ENCODE results near the gene CCDC88C. TPM values are rescaled to one million over a fixed set of nuclear protein-coding genes. Genes with fewer than 3 reads are reported as not detected.
"Not testable (repeated sequence)": the region's sequence is repeated elsewhere in the genome, so short reads cannot be mapped to it uniquely, and the experiment has no call there.

The CCDC88C gene
- total and polyA plus RNA-seq, 2 donors (not counting 3 experiments of a cell fraction or from before 2014, with no cell fraction given): 11.4 to 52.1 TPM

DNA sequence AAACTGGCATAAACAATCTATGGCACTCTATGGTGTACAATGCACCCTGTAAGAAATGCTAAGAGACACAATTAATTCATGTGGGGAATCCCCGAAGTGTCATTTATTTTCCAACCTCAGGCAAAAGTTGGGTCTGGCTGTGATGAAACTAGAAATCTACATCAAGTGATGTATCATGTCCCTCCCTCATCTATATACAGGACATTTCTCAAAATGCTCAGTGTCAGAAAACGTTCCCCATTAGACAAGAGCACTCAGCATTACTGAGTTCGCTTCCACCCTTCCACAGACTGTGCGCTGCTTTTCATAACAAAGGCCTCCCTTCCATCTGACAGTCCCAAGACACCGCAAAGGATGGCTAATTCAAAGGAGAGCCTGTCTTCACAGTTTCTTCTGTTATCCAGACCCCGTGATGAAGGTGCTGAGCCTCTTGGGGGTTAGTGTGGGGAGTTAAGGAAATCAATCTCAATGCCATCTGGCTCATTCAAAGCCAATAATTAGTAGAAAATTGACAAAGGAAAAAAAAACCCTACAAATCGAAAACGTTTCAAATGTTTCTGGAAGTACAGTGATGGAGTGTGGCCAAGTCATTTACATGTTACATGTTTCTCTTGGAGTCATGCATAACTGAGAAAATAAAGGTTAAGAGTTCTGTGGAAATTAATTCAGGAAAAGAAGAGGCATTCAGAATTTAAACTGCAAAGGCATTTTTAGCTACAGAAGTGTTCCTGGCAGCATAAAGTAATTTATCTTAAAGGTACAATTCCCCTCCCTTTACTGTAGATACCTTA is 7.5 kb downstream of the CCDC88C start:
- peak; percentile 47 for FAIRE-seq

GRCh38 chr14:91409240-91409639 is 8.4 kb downstream of the CCDC88C start:
- FAIRE-seq; H3K4me2 ChIP-seq (ENCODE audit: insufficient read depth, low read length); H3K79me2 ChIP-seq (ENCODE audit: control insufficient read depth, insufficient read depth, low read length); H2AFZ ChIP-seq (ENCODE audit: low read depth, low read length); H3K4me1 ChIP-seq (ENCODE audit: control insufficient read depth, extremely low read depth, insufficient read depth, low read length); H3K9ac ChIP-seq (replicated peaks; ENCODE audit: extremely low read depth, insufficient read depth, low read length); POLR2A ChIA-PET; H4K20me1 ChIP-seq (replicated peaks; ENCODE audit: control insufficient read depth, extremely low read depth, insufficient read depth, low read length); H3K9me3 ChIP-seq (replicated peaks; ENCODE audit: control insufficient read depth, insufficient read depth, low read length); BruUV-seq (replicated peaks); DNase-seq (ENCODE audit: low read depth, low spot score); H3K4me3 ChIP-seq (replicated peaks in 1 of 3; ENCODE audit: insufficient read depth in 1 of 3, low read depth in 1 of 3, low read length in 3 of 3); H3K27me3 ChIP-seq (ENCODE audit: control insufficient read depth in 2 of 2, insufficient read depth in 2 of 2, low read length in 2 of 2); dilution Hi-C loops (cut with MboI; ENCODE audit: extremely low pct_ligation_motif_present, low sequenced_read_pairs); H3K27ac ChIP-seq (ENCODE audit: insufficient read depth, low read depth, low read length); H3K9me1 ChIP-seq (replicated peaks; ENCODE audit: control insufficient read depth, extremely low read depth, insufficient read depth, low read length); intact Hi-C loops (cut with micrococcal nuclease): not testable (repeated sequence)
- peaks cover 0 to 11% of the 10 kb centered on the region in 2 experiments for H3K36me3 ChIP-seq (ENCODE audit: control insufficient read depth in 2 of 2, extremely low read depth in 1 of 2, insufficient read depth in 2 of 2, low read length in 2 of 2)
- CTCF ChIA-PET: interaction anchor here (0.6 to 1.0 kb wide), 3 partner anchors 11 to 1222 kb away, joined by 3 to 6 read pairs (median 4); no protein-coding TSS in a partner anchor

More for the DNA sequence above, 7.5 kb downstream of the CCDC88C start:
- Histone ChIP-seq H3K4me1 (ENCODE audit: control insufficient read depth, extremely low read depth, insufficient read depth, low read length) (peaks cover 7% of the 10 kb centered on the region), H2AFZ (ENCODE audit: low read depth, low read length) (no peak overlapping the region), H4K20me1 (replicated peaks; ENCODE audit: control insufficient read depth, extremely low read depth, insufficient read depth, low read length) (no peaks in the 10 kb centered on the region), H3K9me3 (replicated peaks; ENCODE audit: control insufficient read depth, insufficient read depth, low read length) (no peaks in the 10 kb centered on the region), H3K27me3 (ENCODE audit: control insufficient read depth in 2 of 2, insufficient read depth in 2 of 2, low read length in 2 of 2) (no peaks in the 10 kb centered on the region), H3K9ac (replicated peaks; ENCODE audit: extremely low read depth, insufficient read depth, low read length) (no peak overlapping the region), H3K4me2 (ENCODE audit: insufficient read depth, low read length) (no peak overlapping the region), H3K4me3 (replicated peaks in 1 of 3; ENCODE audit: insufficient read depth in 1 of 3, low read depth in 1 of 3, low read length in 3 of 3) (no peak overlapping the region), H3K9me1 (replicated peaks; ENCODE audit: control insufficient read depth, extremely low read depth, insufficient read depth, low read length) (no peaks in the 10 kb centered on the region), H3K36me3 (ENCODE audit: control insufficient read depth in 2 of 2, extremely low read depth in 1 of 2, insufficient read depth in 2 of 2, low read length in 2 of 2) (peaks cover 3 to 11% of the 10 kb centered on the region in 2 experiments), H3K27ac (ENCODE audit: insufficient read depth, low read depth, low read length) (no peak overlapping the region), H3K79me2 (ENCODE audit: control insufficient read depth, insufficient read depth, low read length) (peaks cover 4% of the 10 kb centered on the region)
- CTCF ChIA-PET: interaction anchor here (1.1 to 2.3 kb wide), 4 partner anchors 8 to 87 kb away, joined by 4 to 6 read pairs (median 5); no protein-coding TSS in a partner anchor
- BruUV-seq (replicated peaks): no TSS peak
- DNase-seq (ENCODE audit: low read depth, low spot score): no peak
- dilution Hi-C loops (cut with MboI; ENCODE audit: extremely low pct_ligation_motif_present, low sequenced_read_pairs) (no loop called here), intact Hi-C loops (cut with micrococcal nuclease) (loop anchor here (10.0 kb wide), 1 partner anchor 345 kb away; the partner anchor contains the start of gene RPS6KA5)
- POLR2A ChIA-PET: no interaction called here
- TF ChIP-seq, protein P1, sequence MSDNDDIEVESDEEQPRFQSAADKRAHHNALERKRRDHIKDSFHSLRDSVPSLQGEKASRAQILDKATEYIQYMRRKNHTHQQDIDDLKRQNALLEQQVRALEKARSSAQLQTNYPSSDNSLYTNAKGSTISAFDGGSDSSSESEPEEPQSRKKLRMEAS (IDR thresholded peaks at IDR 0.05; ENCODE audit: insufficient read depth, insufficient read length): no peak
- TF ChIP-seq JUN (IDR thresholded peaks at IDR 0.05; ENCODE audit: borderline replicate concordance, insufficient read depth, insufficient read length, low read depth) (no peak), POLR2AphosphoS5 (IDR thresholded peaks at IDR 0.05; ENCODE audit: insufficient read depth, low read depth, low read length) (no peak), EZH2 (IDR thresholded peaks at IDR 0.05; ENCODE audit: borderline replicate concordance, low read depth, low read length, severe bottlenecking) (no peak), MYC (IDR thresholded peaks at IDR 0.05; ENCODE audit: low read depth, low read length) (no peak), GATA2 (IDR thresholded peaks at IDR 0.05; ENCODE audit: insufficient read depth, insufficient read length, low read depth, low read length) (no peak), CTCF (IDR thresholded peaks at IDR 0.05; ENCODE audit: extremely low read depth in 1 of 2, insufficient read depth in 1 of 2, low read depth in 1 of 2, low read length in 2 of 2) (no peak), FOS (IDR thresholded peaks at IDR 0.05; ENCODE audit: borderline replicate concordance, insufficient read depth, low read length) (no peak), POLR2A (IDR thresholded peaks at IDR 0.05; ENCODE audit: low read depth, low read length) (no peak)

Measured in endothelial cell of umbilical vein (primary cell).